NCI-H774 (cell line): ENCODE measurements around the gene TMEM41A.
"Not testable (repeated sequence)": the region's sequence is repeated elsewhere in the genome, so short reads cannot be mapped to it uniquely, and the experiment has no call there.

ENCODE experiments used
- DNase-seq: peaks from one replicate; lab custom pipeline; 2025; lab: John Stamatoyannopoulos, UW

The TMEM41A gene

GRCh38 chr3:185488465-185488864 is 10.4 kb downstream of the TMEM41A start:
- no peak for DNase-seq

GRCh38 chr3:185486394-185486793 is 12.4 kb downstream of the TMEM41A start:
- DNase-seq = no peak

GRCh38 chr3:185484296-185484695 is 14.5 kb downstream of the TMEM41A start:
- no peak for DNase-seq

GRCh38 chr3:185479373-185479945 is 19.4 kb downstream of the TMEM41A start:
- DNase-seq = no peak

- DNase-seq = no peak
Observed at GRCh38 chr3:185477316-185477715, 21.5 kb downstream of the TMEM41A start.

GRCh38 chr3:185474922-185475321 is 23.9 kb downstream of the TMEM41A start:
- not testable (repeated sequence) for DNase-seq

GRCh38 chr3:185473290-185473815 is 25.5 kb downstream of the TMEM41A start:
- no peak for DNase-seq

- no peak for DNase-seq
Observed at GRCh38 chr3:185470323-185470722, 28.5 kb downstream of the TMEM41A start.

GRCh38 chr3:185469542-185469941 is 29.3 kb downstream of the TMEM41A start:
- DNase-seq = no peak

GRCh38 chr3:185466123-185466522 is 32.7 kb downstream of the TMEM41A start:
- DNase-seq = not testable (repeated sequence)

GRCh38 chr3:185465471-185465870 is 33.4 kb downstream of the TMEM41A start:
- no peak for DNase-seq

GRCh38 chr3:185460719-185461350 is 38.0 kb downstream of the TMEM41A start:
- no peak for DNase-seq

GRCh38 chr3:185460309-185460708 is 38.5 kb downstream of the TMEM41A start:
- DNase-seq = no peak

GRCh38 chr3:185457376-185457775 is 41.5 kb downstream of the TMEM41A start:
- DNase-seq = no peak

GRCh38 chr3:185451432-185451831 is 47.4 kb downstream of the TMEM41A start:
- DNase-seq = not testable (repeated sequence)

GRCh38 chr3:185448107-185448506 is 50.7 kb downstream of the TMEM41A start:
- no peak for DNase-seq

GRCh38 chr3:185444329-185444728 is 54.5 kb downstream of the TMEM41A start:
- peak; percentile 46 for DNase-seq

GRCh38 chr3:185442031-185442430 is 56.8 kb downstream of the TMEM41A start:
- DNase-seq = no peak

- peak; percentile 76 for DNase-seq
Observed at GRCh38 chr3:185439745-185440466, 58.9 kb downstream of the TMEM41A start.
